ENCODE measurements around the gene STK11IP. TPM values are rescaled to one million over a fixed set of nuclear protein-coding genes. Genes with fewer than 3 reads are reported as not detected.

Gene STK11IP
- total and polyA plus RNA-seq, 2 of the 13 experiments (the other 11 are each of a cell fraction or from before 2014, with no cell fraction given) = 12.8 to 24.0 TPM

- TF ChIP-seq ZUFSP (CRISPR knock-in tag; IDR thresholded peaks at IDR 0.05; ENCODE audit: borderline replicate concordance) (no peak), PRDM15 (CRISPR knock-in tag; IDR thresholded peaks at IDR 0.05) (no peak), ZNF616 (CRISPR knock-in tag; IDR thresholded peaks at IDR 0.05; ENCODE audit: low read depth) (no peak), ZFP90 (CRISPR knock-in tag; IDR thresholded peaks at IDR 0.05; ENCODE audit: borderline replicate concordance) (no peak), CBX1 (IDR thresholded peaks at IDR 0.05; ENCODE audit: low read depth) (no peak), ZNF782 (CRISPR knock-in tag; IDR thresholded peaks at IDR 0.05; ENCODE audit: borderline replicate concordance) (no peak), ELF1 (CRISPR knock-in tag; IDR thresholded peaks at IDR 0.05) (no peak), ZMAT3 (CRISPR knock-in tag; conservative IDR thresholded peaks at IDR 0.05) (no peak), HIC2 (CRISPR knock-in tag; IDR thresholded peaks at IDR 0.05; ENCODE audit: low read depth) (no peak), AGO2 (optimal IDR thresholded peaks at IDR 0.05; ENCODE audit: low read depth, low read length) (peak; percentile 52), MTA1 (CRISPR knock-in tag; IDR thresholded peaks at IDR 0.05; ENCODE audit: borderline replicate concordance) (peak; percentile 29; the same call in 1 of the 2 replicates), ZNF768 (CRISPR knock-in tag; IDR thresholded peaks at IDR 0.05) (peak; percentile 26; the same call in 1 of the 2 replicates), NFYB (CRISPR knock-in tag; IDR thresholded peaks at IDR 0.05) (no peak), SNAPC5 (CRISPR knock-in tag; IDR thresholded peaks at IDR 0.05; ENCODE audit: borderline replicate concordance) (no peak), DMAP1 (CRISPR knock-in tag; IDR thresholded peaks at IDR 0.05) (no peak), FOXO1 (CRISPR knock-in tag; IDR thresholded peaks at IDR 0.05) (0 out of 2 replicates have a peak, but pooled peaks have one; percentile 7), DRAP1 (CRISPR knock-in tag; IDR thresholded peaks at IDR 0.05) (no peak), SOX6 (IDR thresholded peaks at IDR 0.05) (no peak), SOX6 (CRISPR knock-in tag; IDR thresholded peaks at IDR 0.05) (no peak)
- TF ChIP-seq, protein P1, sequence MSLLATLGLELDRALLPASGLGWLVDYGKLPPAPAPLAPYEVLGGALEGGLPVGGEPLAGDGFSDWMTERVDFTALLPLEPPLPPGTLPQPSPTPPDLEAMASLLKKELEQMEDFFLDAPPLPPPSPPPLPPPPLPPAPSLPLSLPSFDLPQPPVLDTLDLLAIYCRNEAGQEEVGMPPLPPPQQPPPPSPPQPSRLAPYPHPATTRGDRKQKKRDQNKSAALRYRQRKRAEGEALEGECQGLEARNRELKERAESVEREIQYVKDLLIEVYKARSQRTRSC (CRISPR knock-in tag; IDR thresholded peaks at IDR 0.05; ENCODE audit: low read depth) = no peak
Observed at GRCh38 chr2:219574484-219575311, 23.0 kb upstream of the STK11IP start (continued).

Measured in HepG2 (cell line).